HG02981 (cell line): ENCODE measurements around the gene MRPS21.

Experiments used
- ATAC-seq: cut with Tn5 transposase; IDR thresholded peaks from one replicate; pipeline ENCODE4 v1.9.1; 2021; ENCODE audit warnings: mild to moderate bottlenecking, moderate library complexity; ENCODE audit not compliant: unreplicated experiment

Gene MRPS21

DNA sequence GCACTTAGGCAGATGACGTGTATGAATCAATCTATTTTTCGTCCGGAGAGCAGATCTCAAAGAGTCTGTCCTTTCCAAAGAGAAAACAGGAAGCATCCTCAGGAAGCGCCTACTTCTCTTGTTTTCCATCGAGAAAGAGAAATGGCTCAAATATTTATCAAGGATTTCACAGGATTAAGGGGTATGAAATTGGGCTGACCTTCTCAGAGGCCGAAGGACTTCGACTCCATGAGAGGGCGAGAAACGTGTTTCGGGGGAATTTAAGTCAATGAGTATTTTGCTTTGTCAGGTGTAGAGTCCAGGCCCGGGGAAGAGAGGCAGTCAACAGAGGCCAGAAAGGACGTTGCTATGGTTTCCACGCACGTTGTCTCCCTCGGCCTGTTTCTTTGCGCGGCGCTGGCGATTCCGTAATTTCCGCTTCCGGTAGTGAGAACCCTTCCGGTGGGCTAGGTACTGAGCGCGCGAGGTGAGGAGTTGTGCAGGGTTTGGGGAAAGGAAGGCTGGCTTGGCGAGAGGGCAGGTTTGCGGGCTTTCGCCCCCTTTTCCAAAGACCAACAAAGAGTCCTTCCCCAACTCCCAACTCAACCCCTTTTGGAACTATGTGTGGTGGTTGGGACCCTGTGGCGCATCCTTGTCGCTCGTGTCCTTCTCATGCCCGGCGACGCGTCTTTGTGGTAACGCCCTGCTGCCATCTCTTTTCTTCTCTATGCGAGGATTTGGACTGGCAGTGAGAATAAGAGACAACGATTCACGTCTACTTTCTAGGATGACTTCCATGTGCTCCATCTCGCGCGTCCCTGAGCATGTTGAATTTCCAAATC lies at the start of gene MRPS21:
MRPS21 (plus strand) TSS at position 429 of the 821 bp plus-strand sequence. CDS start 506 bp downstream, outside the sequence.
- ATAC-seq, result peak; percentile 93

DNA sequence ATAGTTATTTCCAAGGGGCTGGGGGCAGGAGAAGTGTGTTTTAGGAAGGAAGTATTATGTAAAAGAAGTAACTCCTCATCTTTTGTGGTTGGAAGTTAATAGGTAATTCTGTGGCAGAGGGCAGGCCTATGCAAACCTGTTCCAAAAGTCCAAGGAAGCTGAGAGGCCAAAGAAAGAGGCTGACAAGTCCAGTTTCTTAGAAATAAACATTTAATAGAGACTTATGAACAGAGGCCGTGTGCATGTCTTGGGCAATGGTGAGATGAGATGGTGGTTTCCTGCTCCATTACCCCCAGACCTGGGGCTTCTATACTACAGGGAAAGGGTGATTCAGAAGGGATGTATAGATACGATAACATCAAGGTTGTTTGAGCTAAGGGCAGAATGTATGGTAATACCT lies 43.7 kb upstream of the MRPS21 start:
- no peak for ATAC-seq

DNA sequence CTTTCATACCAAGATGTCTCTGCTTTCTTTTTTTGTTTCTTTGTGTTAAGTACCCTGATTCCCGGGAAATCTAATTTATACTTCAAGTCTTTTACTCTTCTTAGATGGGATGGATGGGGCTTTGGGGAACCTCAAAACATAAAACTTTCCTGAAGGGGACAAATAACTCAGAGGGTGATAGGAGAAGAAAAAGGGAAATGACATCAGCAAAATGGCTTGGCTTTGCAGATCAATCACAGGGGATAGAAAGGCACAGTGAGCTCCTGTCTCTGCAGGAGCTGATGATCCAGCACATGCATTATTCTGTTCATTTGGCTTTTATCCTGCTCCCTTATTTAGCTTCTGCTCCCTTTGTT lies 37.5 kb upstream of the MRPS21 start:
- no peak for ATAC-seq

DNA sequence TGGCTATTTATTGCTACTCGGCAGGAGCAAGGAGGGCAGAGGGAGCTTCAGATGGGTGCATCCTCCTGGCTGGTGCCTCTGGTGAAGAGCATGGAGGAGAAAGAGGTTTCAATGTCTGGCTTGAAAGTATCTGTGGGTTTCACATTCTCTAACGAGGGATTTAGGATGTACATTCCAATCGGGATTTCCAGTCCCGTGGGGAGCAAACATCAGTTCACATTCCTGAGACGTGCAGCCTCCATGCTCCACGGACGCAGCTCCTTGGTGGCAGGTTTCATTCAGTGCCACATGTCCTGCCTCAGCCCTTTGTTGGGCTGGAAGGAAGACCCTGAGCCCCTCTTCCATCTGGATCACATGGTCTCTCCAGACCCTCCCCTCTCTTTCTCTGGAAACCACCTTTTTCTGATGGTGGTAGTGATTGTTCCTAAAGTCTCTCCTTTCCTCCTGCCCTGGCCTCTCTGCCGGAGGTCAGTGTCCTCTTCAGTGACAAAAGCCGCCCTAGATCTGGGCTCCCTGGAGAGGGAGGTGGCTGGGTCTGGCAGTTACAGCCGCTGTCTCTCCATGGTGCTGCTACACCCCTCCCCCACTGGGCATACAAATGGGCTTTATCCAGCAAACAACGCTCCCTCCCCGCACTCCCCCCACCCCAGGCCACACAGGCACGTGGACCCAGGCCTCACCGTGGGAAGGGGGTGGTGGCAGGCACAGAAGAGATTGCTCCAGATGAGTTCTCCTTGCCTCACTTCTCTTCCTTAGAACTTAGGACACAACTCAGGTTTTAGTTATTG lies 36.9 kb upstream of the MRPS21 start:
- ATAC-seq, result no peak

DNA sequence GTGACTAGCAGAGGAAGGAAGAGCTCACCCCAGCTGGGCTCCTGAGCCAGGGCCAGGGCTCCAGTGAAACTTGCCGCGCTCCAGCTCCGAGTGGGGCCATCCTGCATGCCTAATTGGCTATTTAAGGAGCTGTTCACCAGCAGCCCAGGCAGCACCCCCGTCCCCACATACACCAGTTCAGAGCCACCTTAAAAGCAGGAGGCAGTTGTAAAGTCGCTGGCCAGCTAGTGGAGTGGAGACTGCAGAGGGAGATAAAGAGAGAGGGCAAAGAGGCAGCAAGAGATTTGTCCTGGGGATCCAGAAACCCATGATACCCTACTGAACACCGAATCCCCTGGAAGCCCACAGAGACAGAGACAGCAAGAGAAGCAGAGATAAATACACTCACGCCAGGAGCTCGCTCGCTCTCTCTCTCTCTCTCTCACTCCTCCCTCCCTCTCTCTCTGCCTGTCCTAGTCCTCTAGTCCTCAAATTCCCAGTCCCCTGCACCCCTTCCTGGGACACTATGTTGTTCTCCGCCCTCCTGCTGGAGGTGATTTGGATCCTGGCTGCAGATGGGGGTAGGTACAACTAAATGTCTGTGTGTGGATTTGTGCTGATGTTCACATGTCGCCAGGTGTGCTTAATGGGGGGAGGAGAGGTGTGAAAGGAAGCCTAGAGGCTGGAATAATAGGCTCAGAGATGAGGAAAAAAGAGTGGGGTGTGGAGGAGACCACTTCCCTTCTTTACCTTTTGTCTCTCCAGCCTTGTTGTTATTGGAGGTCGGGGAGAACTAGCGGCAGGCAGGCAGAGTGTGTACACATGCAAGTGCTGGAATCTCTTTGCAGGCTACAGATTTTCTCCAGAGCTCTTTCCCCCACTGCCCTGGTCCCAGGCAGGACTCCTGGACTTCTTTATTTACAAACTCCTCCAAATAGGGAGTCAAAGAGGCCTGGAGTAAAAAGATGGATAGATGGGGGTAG lies 35.8 kb upstream of the MRPS21 start, which contains the start of gene CA14:
CA14 (plus strand) TSS at position 151 of the 962 bp plus-strand sequence; CDS start at position 506, 355 bp downstream.
- no peak for ATAC-seq

DNA sequence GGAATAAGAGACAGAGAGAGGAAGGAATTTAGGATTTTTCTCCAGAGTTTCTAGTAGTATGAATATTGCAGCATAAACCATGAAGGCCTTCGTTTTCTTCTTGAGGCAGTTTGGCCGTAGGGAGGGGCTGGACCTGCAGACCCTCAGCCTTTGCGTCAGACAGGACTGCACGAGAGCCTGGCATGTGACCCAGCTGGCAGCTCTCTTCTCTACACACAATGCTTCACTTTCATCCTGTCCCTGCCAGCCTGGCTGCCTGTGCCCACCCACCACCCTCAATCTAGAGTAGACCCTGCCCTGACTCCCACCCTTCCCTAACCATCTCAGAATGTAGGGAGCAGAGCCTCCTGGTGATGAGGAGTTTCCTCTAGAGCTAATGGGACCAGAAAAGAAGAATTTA lies 34.4 kb upstream of the MRPS21 start:
- no peak for ATAC-seq

DNA sequence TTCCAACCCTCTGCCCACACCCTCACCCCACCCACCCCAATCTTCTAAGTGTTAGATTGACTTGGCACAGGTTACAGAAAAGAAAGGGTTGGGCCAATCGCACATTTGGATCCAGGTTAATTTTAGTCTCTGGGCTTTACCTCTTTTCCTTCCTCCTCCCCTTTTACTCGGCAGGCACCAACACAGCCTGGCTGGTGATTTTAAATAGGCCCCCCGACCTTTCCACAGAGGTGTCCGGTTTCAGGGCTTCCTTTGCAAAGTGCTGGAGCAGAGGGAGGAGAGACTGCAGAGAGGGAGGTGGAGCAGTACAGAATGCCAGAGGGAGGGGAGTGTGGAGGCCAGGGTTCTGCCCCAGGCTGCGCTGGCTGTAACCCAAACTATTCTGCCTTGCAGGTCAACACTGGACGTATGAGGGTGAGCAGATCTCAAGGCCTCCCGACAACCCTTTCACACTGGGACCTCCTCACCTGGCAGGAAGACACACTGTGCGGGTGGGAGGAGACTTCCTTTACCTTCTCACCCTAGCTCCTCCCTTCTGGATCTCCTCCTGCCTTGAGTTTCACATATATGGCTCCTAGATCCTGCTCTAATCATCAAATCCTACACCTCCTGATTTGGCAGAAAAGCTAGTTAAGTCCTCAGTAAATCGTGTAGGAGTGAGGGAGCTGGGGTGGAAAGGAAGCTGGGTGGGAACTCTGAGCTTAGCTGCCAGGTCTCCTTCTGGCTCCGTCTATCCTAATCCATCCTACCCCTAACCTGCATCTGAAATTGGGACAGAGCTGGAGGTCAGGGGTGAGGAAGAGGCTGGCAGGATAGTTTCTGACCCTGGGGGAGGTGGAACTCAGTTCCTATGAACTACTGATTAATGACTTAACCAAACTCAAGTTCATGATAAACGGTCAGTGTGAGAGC lies 33.6 kb upstream of the MRPS21 start:
- no peak for ATAC-seq

DNA sequence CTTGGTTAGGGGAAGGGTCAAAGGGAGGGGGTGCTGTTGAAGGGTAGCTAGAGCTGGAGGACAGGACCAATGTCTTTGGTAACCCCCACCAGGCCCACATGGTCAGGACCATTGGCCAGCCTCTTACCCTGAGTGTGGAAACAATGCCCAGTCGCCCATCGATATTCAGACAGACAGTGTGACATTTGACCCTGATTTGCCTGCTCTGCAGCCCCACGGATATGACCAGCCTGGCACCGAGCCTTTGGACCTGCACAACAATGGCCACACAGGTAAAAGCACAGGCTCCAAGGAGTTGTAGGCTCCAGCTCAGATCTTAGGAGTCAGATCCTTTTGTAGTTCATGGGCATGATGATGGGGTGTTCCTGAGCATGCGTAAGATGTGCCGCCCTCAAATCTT lies 32.3 kb upstream of the MRPS21 start:
- ATAC-seq, result no peak

DNA sequence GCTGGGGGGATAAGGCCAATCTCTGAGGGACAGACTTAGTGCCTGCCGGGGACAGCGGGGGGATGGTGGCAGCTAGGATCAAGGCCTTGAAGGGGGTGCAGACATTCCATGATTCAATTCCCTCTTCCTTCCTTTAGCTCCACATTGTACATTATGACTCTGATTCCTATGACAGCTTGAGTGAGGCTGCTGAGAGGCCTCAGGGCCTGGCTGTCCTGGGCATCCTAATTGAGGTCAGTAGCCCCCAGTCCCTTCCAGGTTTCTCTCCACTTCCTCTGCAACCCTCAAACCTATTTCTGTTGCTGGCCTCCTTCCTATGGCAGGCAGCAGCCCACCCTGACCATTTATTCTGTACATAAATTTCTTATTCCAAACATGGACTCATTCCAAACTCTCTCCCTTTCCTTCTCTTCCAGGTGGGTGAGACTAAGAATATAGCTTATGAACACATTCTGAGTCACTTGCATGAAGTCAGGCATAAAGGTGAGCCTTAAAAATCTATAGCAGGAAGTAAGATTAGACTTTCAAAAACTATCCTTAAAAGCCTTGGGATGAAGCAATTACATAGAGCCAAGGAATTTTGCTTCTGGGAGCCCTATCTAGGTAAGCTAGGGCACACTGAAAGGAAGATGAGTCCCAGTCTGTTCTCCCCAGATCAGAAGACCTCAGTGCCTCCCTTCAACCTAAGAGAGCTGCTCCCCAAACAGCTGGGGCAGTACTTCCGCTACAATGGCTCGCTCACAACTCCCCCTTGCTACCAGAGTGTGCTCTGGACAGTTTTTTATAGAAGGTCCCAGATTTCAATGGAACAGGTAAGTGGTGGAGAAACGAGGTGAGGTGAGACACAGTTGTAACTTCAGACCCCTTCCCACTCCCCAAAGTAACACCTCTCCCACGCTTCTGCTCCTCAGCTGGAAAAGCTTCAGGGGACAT lies 31.0 kb upstream of the MRPS21 start:
- ATAC-seq, result no peak

DNA sequence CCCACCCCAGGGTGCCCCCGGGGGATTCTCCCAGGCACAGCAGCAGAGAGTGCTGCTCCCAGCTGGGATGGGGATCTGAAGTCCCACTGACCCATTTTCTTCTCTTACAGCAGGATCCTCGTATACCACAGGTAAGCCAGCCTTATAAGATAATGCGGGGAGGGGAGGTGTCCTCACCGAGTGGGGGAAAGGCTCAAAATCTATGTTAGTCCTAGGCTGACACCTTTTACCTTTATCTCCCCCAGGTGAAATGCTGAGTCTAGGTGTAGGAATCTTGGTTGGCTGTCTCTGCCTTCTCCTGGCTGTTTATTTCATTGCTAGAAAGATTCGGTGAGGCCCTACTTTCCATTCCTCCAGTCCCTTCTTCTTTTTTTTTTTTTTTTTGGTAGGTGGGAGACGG lies 30.1 kb upstream of the MRPS21 start:
- ATAC-seq, result no peak

DNA sequence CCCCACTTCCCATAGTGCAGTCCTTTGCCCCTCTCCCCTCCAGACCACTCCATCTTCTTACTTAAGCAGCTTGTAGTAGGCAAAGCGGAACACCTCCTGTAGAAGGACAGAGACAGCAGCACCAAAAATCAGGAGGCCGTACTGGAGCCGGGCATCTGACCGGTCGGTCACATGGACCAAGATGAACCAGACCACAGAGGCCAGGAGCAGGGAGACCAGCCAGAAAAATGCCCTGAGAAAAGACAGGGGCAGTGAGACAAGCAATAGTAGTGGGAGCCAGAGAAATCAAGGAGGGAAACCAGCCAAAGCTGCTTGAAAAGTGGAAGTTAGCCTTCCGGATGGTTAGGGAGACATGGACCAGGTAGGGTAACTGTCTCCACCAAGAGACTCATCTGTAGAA lies 25.8 kb upstream of the MRPS21 start:
- no peak for ATAC-seq

DNA sequence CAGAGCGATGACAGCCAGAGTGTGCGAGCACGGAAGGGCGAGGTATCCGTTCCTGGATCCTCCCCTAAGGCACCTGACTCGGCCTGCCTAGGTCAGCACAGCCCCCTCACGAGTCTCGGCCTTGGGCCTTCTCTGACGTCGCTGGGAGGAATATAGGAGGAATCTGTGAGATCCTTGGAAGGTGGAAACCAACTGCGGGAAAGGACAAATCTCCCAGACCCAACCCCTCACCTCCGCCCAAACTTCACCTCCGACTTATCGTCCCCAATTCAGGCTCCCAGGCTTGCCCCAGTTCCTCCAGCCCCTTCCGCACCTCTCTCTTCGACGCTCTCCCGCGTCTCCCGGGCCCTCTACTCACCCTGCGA lies 25.3 kb upstream of the MRPS21 start:
- peak; percentile 27 for ATAC-seq

DNA sequence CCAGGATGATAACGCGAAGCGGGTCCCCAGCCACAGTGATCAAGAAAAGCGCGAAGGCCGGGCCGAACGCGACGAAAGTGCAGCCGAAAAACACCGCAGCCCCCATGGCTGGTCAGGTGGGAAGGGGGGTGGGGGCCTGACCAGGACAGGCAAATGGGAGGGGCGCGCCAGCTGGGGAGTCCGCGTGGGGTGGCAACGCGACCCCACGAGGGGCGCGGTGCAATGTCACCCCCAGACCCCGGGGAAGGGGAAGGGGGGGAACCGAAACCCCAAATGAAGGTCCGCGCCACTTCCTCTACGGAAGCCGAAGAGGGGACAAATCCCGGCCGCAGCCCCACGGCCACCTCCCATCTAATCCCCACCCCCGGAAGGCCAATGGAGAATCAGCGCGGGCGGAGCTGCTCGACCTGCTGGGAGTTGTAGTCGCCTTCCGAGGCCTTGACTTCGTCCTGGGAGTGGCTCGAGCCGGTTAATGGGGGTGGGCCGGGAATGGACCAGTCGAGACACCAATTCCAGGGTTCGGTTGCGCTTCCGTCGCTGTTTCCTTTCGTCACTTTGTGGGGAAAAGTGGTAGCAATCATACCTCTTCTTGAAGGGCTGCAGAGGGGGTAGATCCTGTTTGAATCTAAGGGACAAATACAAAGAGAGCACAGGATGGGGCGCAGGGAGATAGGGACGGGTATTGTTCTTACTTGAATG lies 24.8 kb upstream of the MRPS21 start, which contains the start of gene APH1A:
APH1A (minus strand) TSS at position 312 of the 699 bp plus-strand sequence; CDS start at position 106, 206 bp downstream.
- ATAC-seq, result peak; percentile 86

DNA sequence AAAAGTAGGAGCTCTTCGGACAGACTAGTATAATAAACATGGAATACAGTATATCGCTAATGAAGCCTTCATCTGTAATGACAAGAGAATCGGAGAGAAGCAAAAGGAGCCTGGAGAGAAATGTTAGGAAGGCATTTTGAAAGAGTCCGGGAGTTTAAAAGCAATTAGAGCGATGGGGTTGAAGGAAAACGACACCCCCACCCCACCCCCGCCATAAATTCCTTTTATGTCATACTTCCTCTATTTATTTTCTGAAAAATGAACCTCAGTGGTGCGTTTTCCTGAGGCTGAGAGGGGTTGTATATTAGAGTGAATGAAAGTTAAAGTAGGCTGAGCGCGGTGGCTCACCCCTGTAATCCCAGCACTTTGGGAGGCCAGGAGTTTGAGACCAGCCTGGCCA lies 24.2 kb upstream of the MRPS21 start:
- no peak for ATAC-seq

DNA sequence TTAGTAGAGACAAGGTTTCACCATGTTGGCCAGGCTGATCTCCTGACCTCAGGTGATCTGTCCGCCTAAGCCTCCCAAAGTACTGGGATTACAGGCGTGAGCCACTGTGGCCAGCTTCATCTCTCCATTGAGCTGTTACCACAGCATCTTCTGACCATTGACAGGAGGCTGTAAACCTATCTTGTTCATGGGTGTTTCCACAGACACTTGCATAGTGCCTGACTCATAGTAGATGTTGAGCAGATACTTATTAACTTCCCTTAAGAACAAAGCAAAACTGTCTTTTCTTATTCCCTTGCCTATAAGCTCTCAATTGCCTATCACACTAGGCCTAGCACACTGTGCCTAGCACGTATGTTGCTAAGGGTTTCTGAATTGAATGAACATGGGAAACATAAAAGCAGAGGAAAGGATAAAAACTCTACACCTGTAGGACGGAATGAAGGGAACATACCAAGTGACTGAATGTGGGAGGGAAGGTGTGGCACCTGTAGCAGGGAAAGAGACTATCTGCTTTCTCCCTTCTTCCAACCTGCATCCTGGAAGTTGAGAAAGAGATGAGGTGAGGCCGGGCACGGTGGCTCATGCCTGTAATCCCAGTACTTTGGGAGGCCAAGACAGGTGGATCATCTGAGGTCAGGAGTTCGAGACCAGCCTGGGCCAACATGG lies 22.2 kb upstream of the MRPS21 start:
- no peak for ATAC-seq

DNA sequence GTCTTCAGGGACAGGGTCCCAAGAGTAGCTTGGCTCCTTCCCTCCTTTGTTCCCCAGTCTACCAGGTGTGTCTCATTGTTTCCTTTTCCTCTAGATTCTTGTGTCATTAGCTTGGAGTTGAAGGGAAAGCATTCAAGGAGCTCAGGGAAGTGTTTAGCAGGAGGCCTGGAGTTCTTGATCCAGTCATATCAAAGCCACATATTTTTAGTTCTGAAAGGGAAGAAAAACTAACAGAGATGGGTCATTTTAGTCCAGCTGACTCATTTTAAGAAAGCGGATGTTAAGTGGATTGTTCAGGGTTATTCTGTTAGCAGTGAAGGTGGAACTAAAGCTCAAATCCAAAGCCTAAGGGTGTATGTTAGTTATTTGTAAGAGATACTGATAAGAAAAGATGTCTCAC lies 20.4 kb upstream of the MRPS21 start:
- ATAC-seq, result no peak

DNA sequence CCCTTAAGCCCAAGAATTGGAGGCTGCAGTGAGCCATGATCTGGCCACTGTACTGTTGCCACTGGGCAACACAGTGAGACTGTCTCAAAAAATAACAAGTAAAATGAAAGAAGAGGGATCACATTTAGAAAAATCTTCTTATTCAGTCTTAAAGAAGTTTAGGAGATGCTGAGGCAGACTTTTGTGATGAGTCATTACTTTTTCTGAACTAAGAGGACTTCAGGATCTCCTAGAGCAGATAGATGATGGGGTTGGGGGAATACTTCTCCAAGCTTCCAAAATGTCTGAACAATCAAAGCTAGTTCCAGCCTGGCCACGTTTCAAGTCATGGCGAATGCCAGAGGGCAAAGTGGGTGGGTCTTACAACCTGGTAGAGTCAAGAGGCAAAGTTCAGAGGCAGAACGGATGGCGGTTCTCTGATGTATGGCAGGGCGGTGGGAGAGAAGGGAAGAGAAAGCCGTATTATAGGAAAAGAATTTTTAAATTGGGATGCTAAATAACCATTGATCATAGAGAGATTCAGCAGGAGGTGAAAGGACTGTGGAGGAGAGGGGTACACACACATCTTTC lies 13.4 kb upstream of the MRPS21 start:
- ATAC-seq, result no peak
